ENCODE measurements around the gene PREX1.
A peak's percentile ranks its signal among the peaks of the same experiment; 100 is the strongest.
"Not testable (repeated sequence)": the region's sequence is repeated elsewhere in the genome, so short reads cannot be mapped to it uniquely, and the experiment has no call there.

The PREX1 gene

DNA sequence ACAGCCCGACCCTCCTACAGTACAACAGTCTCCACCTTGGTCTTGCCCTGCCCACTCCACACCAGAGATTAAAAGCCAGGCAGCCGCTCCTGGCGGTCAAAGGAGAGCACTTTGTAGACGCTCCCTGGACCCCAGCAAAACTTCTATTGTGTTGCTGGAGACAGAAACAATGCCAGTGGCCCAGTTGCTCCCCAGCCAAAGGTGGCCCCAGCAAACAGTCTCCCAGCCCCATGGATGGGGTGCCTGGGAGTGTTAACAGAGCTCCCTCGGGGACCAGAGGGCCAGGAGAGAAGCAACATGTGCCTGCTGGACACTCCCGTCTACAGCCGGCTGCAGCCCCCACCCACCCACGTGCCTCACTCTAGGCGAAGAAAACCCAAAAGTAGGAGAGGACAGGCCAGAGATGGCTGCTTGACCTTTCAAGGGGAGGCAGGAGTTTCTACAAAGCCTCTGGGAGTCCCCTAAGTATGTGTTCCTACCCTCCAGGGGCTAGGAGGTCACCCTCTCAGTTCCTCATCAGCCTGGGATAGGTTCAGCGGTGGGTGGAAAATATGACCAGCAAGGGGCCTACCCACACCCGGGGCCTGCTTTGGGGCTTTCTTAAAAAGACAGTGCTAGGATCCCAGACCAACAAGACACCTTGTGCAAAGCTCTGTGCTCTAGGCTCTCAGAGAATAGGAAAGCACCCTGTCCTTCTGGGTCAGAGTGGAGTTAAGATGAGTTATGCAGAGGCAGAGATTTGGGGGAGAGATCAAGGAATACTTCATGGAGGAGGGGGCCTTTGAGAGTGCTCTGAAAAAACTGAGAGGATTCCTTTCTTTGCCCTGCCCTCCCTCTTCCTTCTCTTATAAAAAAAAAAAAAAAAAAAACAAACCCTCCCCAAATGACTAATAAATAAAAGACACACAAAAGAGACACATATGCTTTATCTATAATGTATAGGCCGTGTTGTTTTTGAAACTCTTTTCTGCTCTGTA lies 19.0 kb upstream of the PREX1 start:
- DNase-seq: peak in 2 of 5 experiments; percentile 27 to 41

DNA sequence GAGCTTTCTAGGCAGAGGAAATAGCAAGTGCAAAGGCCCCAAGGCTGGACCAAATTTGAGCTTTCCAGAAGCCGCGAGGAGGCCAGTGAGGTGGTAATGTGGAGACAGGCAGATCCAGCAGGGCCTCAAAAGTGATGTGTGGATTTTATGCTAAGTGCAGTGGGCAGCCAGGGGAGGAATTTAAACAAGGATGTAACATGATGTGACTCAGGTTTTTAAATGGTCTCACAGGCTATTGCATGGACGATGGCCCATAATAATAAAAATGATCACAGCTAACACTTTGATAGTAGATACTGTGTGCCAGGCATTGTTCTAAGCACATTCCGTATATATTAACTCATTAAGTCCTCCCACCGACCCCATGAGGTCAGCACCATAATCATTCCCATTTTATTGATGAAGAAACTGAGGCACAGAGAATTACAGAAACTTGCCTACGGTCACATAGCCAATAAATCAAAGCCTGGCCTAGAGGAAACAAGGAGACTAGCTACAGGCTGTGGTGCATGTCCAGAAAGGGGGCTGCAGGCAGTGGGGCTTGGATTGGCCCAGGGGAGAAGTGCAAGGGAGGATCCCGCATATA lies 18.0 kb upstream of the PREX1 start:
- DNase-seq: no peak

- DNase-seq: no peak
These were observed 17.2 kb upstream of the PREX1 start for GRCh38 chr20:48844996-48845395.

DNA sequence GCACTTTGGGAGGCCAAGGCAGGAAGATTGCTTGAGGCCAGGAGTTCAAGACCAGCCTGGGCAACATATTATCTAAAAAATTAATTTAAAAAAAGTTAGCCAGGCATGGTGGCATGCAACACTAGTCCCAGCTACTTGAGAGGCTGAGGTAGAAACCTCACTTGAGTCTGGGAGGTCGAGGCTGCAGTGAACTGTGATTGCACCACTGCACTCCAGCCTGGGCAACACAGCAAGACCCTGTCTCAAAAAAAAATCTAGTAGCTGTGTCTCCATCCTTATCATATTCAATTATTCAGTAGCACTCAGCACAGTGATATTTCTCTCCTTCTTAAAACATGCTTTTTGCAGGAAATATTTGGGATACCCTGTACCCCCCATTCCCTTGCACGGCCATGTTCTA lies 16.1 kb upstream of the PREX1 start:
- not testable (repeated sequence) for DNase-seq

DNA sequence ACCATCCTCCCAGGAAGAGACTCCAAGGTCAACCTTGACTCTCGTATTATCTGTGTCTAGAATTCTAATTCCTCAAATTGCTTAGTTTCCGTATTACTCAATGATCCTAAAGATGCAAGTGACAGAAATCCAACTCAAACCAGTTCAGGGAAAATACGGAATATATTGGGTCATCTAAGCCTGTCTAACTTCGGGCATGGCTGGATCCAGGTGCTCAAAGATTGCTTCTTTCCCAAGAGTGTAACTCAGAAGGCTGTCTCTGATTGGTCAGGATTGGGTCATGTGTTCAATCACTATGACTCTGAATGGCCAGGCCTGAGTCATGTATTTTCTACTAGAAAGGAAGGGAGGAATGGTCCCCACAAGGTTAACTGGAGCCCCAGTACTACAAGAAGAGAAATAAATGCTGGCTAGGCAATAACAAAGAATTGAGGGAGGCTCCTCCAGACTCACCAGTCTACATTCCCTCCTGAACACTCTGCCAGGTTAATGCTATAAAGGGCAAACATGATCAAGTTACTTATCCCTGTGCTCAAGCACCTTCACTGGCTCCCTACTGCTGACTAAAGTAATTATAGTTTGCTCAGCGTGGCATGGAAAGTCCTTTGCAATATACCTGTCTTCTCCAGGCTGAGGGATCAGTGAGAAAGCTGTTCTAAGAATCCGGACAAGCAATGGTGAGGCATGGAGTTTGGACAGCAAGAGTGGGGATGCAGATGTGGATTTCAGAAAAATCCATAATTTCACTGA lies 15.4 kb upstream of the PREX1 start:
- DNase-seq: no peak

GRCh38 chr20:48841875-48842529 lies 14.2 kb upstream of the PREX1 start:
- DNase-seq: no peak

GRCh38 chr20:48841196-48841874 lies 13.5 kb upstream of the PREX1 start:
- DNase-seq: no peak

GRCh38 chr20:48839154-48839917 lies 11.5 kb upstream of the PREX1 start:
- DNase-seq: no peak

DNA sequence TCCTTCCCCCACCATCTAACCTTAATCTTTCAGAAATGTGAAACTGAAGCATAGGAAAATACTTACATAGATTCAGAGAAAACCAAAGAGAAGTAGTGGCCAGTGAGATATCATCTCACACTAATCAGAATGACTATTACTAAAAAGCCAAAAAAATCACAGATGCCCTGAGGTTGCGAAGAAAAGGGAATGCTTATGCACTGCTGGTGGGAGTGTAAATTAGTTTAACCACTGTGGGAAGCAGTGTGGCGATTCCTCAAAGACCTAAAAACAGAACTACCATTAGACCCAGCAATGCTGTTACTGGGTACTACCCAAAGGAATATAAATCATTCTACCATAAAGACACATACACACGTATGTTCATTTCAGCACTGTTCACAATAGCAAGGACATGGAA lies 9.2 kb upstream of the PREX1 start:
- no peak for DNase-seq

DNA sequence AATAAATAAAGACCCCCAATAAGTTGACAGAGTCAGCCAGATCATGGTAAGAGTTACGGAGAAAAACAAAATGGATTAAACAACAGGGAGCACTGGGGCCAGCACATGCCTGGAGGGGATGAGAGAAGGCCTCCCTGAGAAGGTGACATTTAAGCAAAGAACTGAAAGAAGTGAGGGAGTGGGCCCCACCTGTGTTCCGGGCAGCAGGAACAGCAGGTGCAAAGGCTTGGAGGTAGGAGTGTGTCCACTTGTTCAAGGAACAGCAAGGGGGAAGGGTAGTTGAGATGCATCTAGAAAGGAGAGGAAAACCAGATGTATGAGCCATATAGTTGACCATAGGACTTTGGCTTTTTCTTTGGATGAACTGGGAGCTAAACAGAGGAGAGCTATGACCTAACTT lies 7.6 kb upstream of the PREX1 start:
- DNase-seq: no peak

GRCh38 chr20:48834278-48834677 lies 6.5 kb upstream of the PREX1 start:
- no peak for DNase-seq

DNA sequence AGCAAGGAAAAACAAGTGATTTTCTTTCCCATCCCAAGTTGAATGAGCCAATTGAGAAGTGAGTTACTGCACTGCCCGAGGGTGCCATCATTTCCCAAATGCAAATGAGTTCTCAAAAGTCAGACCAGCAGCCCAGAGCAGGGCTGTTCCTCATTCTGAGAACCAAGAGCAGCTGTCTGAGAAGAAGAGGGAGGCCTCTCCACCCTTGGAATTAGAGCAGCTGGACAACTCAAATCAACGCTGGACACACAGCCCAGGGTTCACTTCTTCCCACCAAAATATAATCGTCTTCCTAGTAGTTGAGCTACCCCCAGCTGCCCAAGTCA lies 4.6 kb upstream of the PREX1 start:
- no peak for DNase-seq

DNA sequence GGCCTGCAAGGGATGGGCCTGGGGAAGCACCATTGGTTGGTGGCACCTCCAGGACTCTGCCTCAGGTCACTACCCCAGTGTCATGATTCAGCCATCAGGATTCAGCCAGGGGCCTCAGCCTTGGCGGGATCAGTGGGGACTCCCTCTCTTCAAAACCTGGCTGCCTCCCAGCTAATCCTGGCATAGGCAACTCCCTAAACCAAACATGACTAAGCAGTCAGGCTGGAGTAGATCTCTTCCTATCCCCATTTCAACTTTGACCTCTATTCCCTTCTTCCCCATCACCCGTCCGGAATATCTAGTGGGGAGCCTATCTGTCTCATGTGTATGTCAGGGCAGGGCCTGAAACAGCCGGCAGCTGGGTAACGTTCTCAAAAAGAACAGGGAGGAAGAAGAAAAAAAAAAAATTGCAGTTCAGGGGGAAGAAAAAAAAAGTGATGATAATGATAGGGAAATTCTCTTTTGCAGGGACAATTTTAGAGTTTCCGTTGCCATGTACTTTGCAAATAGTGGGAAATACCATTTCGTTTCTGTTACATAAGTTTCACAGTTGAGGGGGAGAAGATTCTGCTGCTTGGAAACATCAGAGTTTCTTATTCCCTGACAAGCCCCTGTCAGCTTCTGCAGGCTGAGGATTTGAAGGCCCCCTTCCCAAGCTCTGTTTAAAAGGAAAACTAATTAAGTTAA lies 4.1 kb upstream of the PREX1 start:
- DNase-seq: no peak

DNA sequence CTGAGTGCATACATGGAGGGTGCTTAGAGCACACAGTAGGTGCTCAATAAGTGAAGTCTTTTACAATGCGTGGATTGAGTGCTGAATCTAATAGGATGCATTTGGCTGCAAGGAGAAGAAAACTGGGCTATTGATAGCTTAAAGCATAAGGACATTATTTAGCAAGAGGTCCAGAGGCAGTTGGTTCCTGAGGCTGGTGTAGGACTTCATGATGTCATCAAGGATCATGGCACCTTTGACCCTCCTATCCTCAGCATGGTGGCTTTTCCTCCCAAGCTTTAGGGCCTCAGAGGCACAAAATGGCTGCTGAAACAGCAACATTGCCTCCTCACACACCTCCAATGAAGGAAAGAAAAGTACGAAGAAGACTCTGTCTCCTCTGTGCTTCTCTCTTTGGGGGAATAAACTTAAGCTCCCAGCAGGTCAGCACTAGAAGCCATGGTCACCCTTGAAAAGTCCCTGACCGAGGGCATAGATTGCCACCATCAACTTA lies 3.1 kb upstream of the PREX1 start:
- DNase-seq: no peak

DNA sequence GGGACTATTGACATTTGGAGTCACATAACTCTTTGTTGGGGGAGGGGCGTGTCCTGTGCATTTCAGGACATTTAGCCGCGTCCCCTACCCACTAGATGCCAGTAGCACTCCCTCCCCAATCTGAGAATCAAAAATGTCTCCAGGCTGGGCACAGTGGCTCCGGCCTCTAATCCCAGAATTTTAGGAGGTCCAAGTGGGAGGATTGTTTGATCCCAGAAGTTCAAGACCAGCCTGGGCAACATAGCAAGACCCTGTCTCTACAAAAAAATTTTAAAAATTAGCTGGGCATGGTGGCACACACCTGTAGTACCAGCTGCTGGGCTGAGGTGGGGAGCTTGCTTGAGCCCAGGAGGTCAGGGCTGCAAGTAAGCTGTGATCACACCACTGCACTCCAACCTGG lies 2.1 kb upstream of the PREX1 start:
- no peak for DNase-seq

GRCh38 chr20:48828734-48829460 lies 1.1 kb upstream of the PREX1 start:
- DNase-seq: no peak

DNA sequence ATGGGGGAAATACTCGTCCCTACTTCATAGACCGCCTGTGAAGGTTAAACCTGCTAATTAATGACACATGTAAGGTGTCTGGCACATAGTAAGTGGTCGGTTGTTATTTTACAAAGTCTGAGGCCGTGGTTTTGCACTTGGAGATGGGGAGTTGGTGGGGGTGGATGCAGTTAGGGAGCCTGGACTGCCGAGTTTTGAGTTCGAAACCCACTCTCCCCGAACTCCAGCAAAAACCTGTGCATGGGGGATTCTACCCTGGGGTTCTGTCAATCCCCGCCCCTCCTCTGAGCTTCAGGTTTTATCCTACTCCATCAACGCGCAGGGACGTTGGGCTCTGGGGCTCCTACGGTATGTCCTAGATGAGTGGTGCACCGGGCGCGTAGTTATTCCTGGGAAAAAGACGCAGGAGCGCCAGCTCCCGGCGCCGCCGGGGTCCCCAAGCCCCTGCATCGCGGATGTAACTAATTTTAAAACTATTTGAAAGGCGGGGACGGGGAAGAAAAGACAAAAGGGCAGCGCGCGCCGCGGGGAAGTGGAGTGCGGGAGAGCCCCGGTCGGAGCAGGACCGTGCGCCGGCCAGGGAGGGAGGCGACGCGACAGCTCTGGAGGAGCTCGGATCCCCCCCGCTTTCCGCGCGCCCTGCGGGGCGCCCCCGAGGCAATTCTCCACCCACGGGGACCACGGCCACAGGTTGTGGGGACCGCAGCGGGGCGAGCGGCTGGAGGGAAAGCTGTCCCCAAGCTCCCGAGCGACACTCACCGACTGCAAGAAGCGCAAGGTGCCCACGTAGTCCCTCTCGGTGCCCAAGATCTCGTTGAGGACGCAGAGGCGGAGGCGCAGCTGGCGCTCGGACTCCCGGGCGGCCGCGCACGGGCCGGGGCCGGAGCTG lies 672 bp downstream of the PREX1 start:
- DNase-seq: peak in 2 of 5 experiments; percentile 54 to 60

GRCh38 chr20:48826480-48826879 lies 1.3 kb downstream of the PREX1 start:
- DNase-seq: not testable (repeated sequence)

DNA sequence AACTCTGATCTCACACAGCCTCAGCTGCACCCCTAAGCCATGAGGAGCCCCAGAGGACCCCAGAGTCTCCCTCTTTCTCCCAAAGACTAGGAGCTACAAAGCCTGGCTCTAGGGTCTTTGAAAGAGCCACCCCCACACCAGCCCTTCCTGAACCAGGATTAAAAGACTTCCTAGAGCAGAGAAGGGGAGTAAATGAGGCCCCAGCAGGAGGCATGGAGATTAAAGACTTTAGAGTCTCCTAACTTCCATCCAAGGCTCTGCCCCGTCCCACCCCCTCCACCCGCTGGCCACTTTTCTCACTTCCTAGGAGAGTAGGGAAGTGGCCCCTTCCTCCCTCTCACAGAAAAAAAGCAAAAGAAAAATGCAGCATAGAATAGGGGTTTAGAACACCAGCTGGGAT lies 1.7 kb downstream of the PREX1 start:
- DNase-seq: no peak
